Measurements from ENCODE around the gene RAB5B.

RAB5B gene

GRCh38 chr12:55973599-55974307, at the start of gene RAB5B:
TSS of gene RAB5B (plus strand) at chr12:55974078. CDS start at chr12:55986961, 12,883 bp downstream.
- peak; percentile 100 for DNase-seq

GRCh38 chr12:55925371-55925770, 48.5 kb upstream of the RAB5B start:
- DNase-seq, result no peak

GRCh38 chr12:55925870-55926737, 47.8 kb upstream of the RAB5B start:
- no peak for DNase-seq

- DNase-seq, result peak; percentile 94
These were observed 46.9 kb upstream of the RAB5B start for GRCh38 chr12:55926738-55927587.

GRCh38 chr12:55927588-55928502, 46.0 kb upstream of the RAB5B start, which contains the start of gene PYM1:
TSS of gene PYM1 (minus strand) at chr12:55927894. CDS start at chr12:55927761, 133 bp downstream.
- DNase-seq, result peak; percentile 56

- DNase-seq, result no peak
These were observed 44.5 kb upstream of the RAB5B start for GRCh38 chr12:55929306-55929791.

GRCh38 chr12:55930771-55931316, 43.0 kb upstream of the RAB5B start, which contains the start of gene DGKA:
TSS of gene DGKA (plus strand) at chr12:55931162. CDS start at chr12:55936504, 5,342 bp downstream.
- DNase-seq, result peak; percentile 71

GRCh38 chr12:55931317-55931779, 42.5 kb upstream of the RAB5B start:
- no peak for DNase-seq

GRCh38 chr12:55931780-55932550, 41.9 kb upstream of the RAB5B start:
- DNase-seq, result peak; percentile 28

- no peak for DNase-seq
These were observed 41.3 kb upstream of the RAB5B start for GRCh38 chr12:55932551-55932910.

- DNase-seq, result peak; percentile 86
These were observed 40.6 kb upstream of the RAB5B start for GRCh38 chr12:55933169-55933798.

GRCh38 chr12:55933799-55934742, 39.8 kb upstream of the RAB5B start:
- DNase-seq, result no peak

GRCh38 chr12:55934773-55935172, 39.1 kb upstream of the RAB5B start:
- DNase-seq, result no peak

GRCh38 chr12:55935738-55936151, 38.1 kb upstream of the RAB5B start:
- DNase-seq, result no peak

- peak; percentile 71 for DNase-seq
These were observed 35.9 kb upstream of the RAB5B start for GRCh38 chr12:55937981-55938380.

GRCh38 chr12:55938826-55939501, 34.9 kb upstream of the RAB5B start:
- no peak for DNase-seq

GRCh38 chr12:55940065-55940732, 33.7 kb upstream of the RAB5B start:
- peak; percentile 87 for DNase-seq

All from NCI-H226 (cell line).